NCI-H510A treated with DMSO at 0.1 percent for 48 hours (cell line): ENCODE measurements around the gene TENT5C.

Experiments used
- DNase-seq: peaks from one replicate; lab custom pipeline; 2025; lab: John Stamatoyannopoulos, UW

Gene TENT5C

GRCh38 chr1:117657949-117658660 lies 52.3 kb downstream of the TENT5C start:
- no peak for DNase-seq

- DNase-seq: no peak
These were observed 52.8 kb downstream of the TENT5C start for GRCh38 chr1:117658676-117659075.

- DNase-seq: no peak
These were observed 53.9 kb downstream of the TENT5C start for GRCh38 chr1:117659550-117660270.

- no peak for DNase-seq
These were observed 54.6 kb downstream of the TENT5C start for GRCh38 chr1:117660271-117660965.

- DNase-seq: no peak
These were observed 55.2 kb downstream of the TENT5C start for GRCh38 chr1:117661027-117661426.

- DNase-seq: no peak
These were observed 56.8 kb downstream of the TENT5C start for GRCh38 chr1:117662667-117663066.

GRCh38 chr1:117663156-117663902 lies 57.5 kb downstream of the TENT5C start:
- no peak for DNase-seq

- DNase-seq: no peak
These were observed 58.5 kb downstream of the TENT5C start for GRCh38 chr1:117664314-117664713.

- no peak for DNase-seq
These were observed 59.9 kb downstream of the TENT5C start for GRCh38 chr1:117665556-117666270.

- DNase-seq: no peak
These were observed 63.7 kb downstream of the TENT5C start for GRCh38 chr1:117669572-117669971.

GRCh38 chr1:117670976-117671780 lies 65.3 kb downstream of the TENT5C start:
- DNase-seq: no peak

GRCh38 chr1:117671781-117672501 lies 66.1 kb downstream of the TENT5C start:
- DNase-seq: no peak

GRCh38 chr1:117672756-117673155 lies 66.9 kb downstream of the TENT5C start:
- DNase-seq: no peak

GRCh38 chr1:117673405-117673804 lies 67.6 kb downstream of the TENT5C start:
- DNase-seq: no peak

GRCh38 chr1:117674521-117675400 lies 68.9 kb downstream of the TENT5C start:
- no peak for DNase-seq

- no peak for DNase-seq
These were observed 70.1 kb downstream of the TENT5C start for GRCh38 chr1:117675907-117676430.

GRCh38 chr1:117676615-117677130 lies 70.8 kb downstream of the TENT5C start:
- no peak for DNase-seq
